Loucy (cell line): ENCODE data around the gene MKRN2.

Experiments
- H2AFZ ChIP-seq: fragments of 200-600 bp; sonication (generic); 2 replicates; pipeline ENCODE4 v1.6.0; 2016; ENCODE audit warnings: antibody characterized with exemption, mild to moderate bottlenecking, low read length, moderate library complexity
- H3F3A ChIP-seq: fragments of 200-600 bp; 2 replicates; pipeline ENCODE4 v1.6.0; 2016; ENCODE audit warnings: antibody characterized with exemption, low read depth, mild to moderate bottlenecking
- H3K27me3 ChIP-seq: fragments of 200-600 bp; sonication (generic); 2 replicates; pipeline ENCODE4 v1.6.1; 2014; ENCODE audit warnings: low read length, mild to moderate bottlenecking; ENCODE audit not compliant: insufficient read depth, poor library complexity, severe bottlenecking
- H3K36me3 ChIP-seq: fragments of 200-600 bp; sonication (generic); 2 replicates; pipeline ENCODE4 v1.6.1; 2016; ENCODE audit warnings: low read length; ENCODE audit not compliant: insufficient read depth
- H3K4me1 ChIP-seq: fragments of 200-600 bp; sonication (generic); 2 replicates; pipeline ENCODE4 v1.5.1; 2014; ENCODE audit warnings: low read length, mild to moderate bottlenecking; ENCODE audit not compliant: insufficient read depth, poor library complexity, severe bottlenecking
- H3K4me2 ChIP-seq: fragments of 200-600 bp; sonication (generic); 2 replicates; pipeline ENCODE4 v1.6.0; 2014; ENCODE audit warnings: antibody characterized with exemption, low read length, low read depth, mild to moderate bottlenecking; ENCODE audit not compliant: poor library complexity, severe bottlenecking
- H3K4me3 ChIP-seq: fragments of 200-600 bp; sonication (generic); 2 replicates; pipeline ENCODE4 v1.5.1; 2014; ENCODE audit warnings: low read length, mild to moderate bottlenecking, mixed read lengths; ENCODE audit not compliant: poor library complexity, severe bottlenecking
- H3K79me2 ChIP-seq: fragments of 200-600 bp; sonication (generic); 2 replicates; pipeline ENCODE4 v1.6.1; 2014; ENCODE audit warnings: low read length; ENCODE audit not compliant: insufficient read depth
- H3K9ac ChIP-seq: fragments of 200-600 bp; sonication (generic); 2 replicates; pipeline ENCODE4 v1.6.0; 2014; ENCODE audit warnings: mild to moderate bottlenecking, low read depth, low read length, moderate library complexity; ENCODE audit not compliant: poor library complexity, severe bottlenecking
- H3K9me2 ChIP-seq: fragments of 200-600 bp; sonication (generic); replicated peaks from 2 replicates; pipeline ENCODE4 v1.6.1; 2016; ENCODE audit warnings: low read depth, low read length, mixed read lengths
- H3K9me3 ChIP-seq: fragments of 200-600 bp; sonication (generic); 2 replicates; pipeline ENCODE4 v1.6.1; 2014; ENCODE audit warnings: mild to moderate bottlenecking, antibody characterized with exemption, low read length, low read depth; ENCODE audit not compliant: insufficient read depth
- H4K20me1 ChIP-seq: fragments of 200-600 bp; sonication (generic); 2 replicates; pipeline ENCODE4 v1.6.0; 2014; ENCODE audit warnings: antibody characterized with exemption, low read length, mild to moderate bottlenecking; ENCODE audit not compliant: insufficient read depth, poor library complexity, severe bottlenecking
- CTCF ChIP-seq: fragments of 200-600 bp; sonication (generic); conservative IDR thresholded peaks from 2 replicates; pipeline ENCODE4 v1.5.1; 2014; ENCODE audit warnings: mild to moderate bottlenecking, antibody characterized with exemption, low read length
- EZH2phosphoT487 ChIP-seq: fragments of 200-600 bp; IDR thresholded peaks from 2 replicates; pipeline ENCODE4 v1.6.1; 2018; ENCODE audit warnings: antibody characterized with exemption, mild to moderate bottlenecking, moderate library complexity, borderline replicate concordance

Gene MKRN2

DNA sequence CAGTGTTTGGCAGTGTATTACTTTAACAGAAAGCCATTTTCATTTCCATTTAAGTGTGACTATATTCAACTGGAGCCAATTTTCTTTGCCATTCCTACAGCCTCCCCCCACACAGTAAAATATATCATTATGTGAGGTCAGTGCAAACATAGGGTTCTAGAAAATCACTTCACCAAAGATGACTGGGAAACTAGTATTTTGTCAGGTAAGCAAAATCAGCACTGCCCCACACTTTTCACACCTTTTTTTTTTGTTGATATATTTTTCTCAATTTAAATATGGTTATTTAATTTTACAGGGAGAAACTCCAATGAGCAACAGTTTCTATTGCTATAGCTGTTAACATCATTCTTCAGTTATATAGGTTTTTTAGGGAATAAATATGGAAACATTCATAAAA, 41.3 kb upstream of the MKRN2 start:
- TF ChIP-seq CTCF: no peak
- TF ChIP-seq EZH2phosphoT487: no peak
- Histone ChIP-seq H4K20me1 (no peaks in the 10 kb centered on the region), H3K4me2 (no peak overlapping the region), H3K9ac (no peak overlapping the region), H3K27me3 (no peaks in the 10 kb centered on the region), H3K4me3 (no peak overlapping the region), H3F3A (no peaks in the 10 kb centered on the region), H3K9me2 (no peaks in the 10 kb centered on the region), H3K79me2 (no peaks in the 10 kb centered on the region), H3K9me3 (no peaks in the 10 kb centered on the region), H3K36me3 (no peaks in the 10 kb centered on the region), H3K4me1 (no peaks in the 10 kb centered on the region), H2AFZ (no peak overlapping the region)

DNA sequence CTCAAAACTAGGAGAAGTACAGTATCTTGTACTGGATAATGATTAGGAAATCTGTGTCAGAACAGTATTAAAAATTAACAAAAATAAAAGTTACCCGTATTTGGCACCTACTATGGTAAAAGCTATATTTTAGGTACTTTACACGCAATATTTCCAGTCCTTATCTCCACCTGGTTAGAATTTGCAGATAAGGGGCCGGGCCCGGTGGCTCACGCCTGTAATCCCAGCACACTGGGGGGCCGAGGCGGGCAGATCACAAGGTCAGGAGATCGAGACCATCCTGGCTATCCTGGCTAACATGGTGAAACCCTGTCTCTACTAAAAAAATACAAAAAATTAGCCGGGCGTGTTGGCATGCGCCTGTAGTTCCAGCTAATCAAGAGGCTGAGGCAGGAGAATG, 40.0 kb upstream of the MKRN2 start:
- H3K9me2 ChIP-seq: no peaks in the 10 kb centered on the region
- no peaks in the 10 kb centered on the region for H3K36me3 ChIP-seq
- no peaks in the 10 kb centered on the region for H3K4me1 ChIP-seq
- no peak overlapping the region for H3K9ac ChIP-seq
- H3K4me3 ChIP-seq: no peak overlapping the region
- H3K9me3 ChIP-seq: no peaks in the 10 kb centered on the region
- no peaks in the 10 kb centered on the region for H3K27me3 ChIP-seq
- H3K79me2 ChIP-seq: no peaks in the 10 kb centered on the region
- TF ChIP-seq EZH2phosphoT487: no peak
- no peak for TF ChIP-seq CTCF
- no peaks in the 10 kb centered on the region for H4K20me1 ChIP-seq
- no peak overlapping the region for H3K4me2 ChIP-seq
- no peaks in the 10 kb centered on the region for H3F3A ChIP-seq
- H2AFZ ChIP-seq: no peak overlapping the region

DNA sequence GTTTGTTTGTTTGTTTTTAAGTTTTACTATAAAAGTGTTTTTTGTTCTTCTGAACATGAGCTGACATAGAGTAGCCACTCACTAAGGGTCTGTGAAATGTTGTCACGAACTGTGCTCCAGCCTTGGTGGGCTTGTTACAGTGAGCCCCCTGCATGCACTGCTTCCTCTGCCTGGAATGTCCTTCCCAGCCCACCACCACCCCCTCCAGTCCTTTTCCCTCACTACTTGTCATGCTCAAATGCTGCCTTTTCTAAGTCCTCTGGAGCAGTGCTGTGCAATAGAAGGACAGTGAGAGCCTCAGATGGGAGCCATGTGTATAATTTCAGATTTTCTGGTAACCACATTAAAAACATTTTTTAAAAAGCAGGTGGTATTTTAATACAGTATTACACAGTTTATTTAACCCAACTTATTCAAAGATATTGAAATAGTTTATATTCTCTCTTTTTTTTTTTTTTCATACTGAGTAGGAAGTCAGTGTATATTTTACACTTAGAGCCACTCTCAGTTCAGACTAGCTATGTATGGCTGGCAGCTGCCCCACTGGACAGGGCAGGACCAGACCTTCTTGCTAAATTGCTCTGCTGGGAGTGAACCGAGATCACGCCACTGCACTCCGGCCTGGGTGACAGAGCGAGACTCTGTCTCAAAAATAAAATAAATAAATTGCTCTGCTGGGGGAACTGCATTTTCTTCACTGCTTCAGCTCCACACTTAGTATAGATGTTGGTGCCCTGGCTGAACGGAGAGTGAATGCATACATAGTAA, 38.4 kb upstream of the MKRN2 start:
- Histone ChIP-seq H3K9me2 (no peaks in the 10 kb centered on the region), H3K36me3 (no peaks in the 10 kb centered on the region), H3K4me1 (no peaks in the 10 kb centered on the region), H3K9ac (no peak overlapping the region), H3K4me3 (no peak overlapping the region), H2AFZ (no peak overlapping the region), H3F3A (no peaks in the 10 kb centered on the region), H3K79me2 (no peaks in the 10 kb centered on the region), H3K9me3 (no peaks in the 10 kb centered on the region), H3K27me3 (no peaks in the 10 kb centered on the region), H3K4me2 (no peak overlapping the region), H4K20me1 (no peaks in the 10 kb centered on the region)
- TF ChIP-seq CTCF (no peak), EZH2phosphoT487 (no peak)
